Neural cell (in vitro differentiated cells): ENCODE results near the gene LTBP4.

ENCODE experiments used
- MXI1 ChIP-seq: fragments of 450-650 bp; conservative IDR thresholded peaks from 2 replicates; pipeline ENCODE4 v1.6.1; 2014; ENCODE audit warnings: antibody characterized with exemption, mild to moderate bottlenecking; ENCODE audit not compliant: poor library complexity, severe bottlenecking
- RAD21 ChIP-seq: fragments of 450-650 bp; conservative IDR thresholded peaks from 2 replicates; pipeline ENCODE4 v1.6.1; 2014; ENCODE audit warnings: antibody characterized with exemption, mild to moderate bottlenecking, moderate library complexity
- SMC3 ChIP-seq: fragments of 450-650 bp; conservative IDR thresholded peaks from 2 replicates; pipeline ENCODE4 v1.6.1; 2014; ENCODE audit warnings: antibody characterized with exemption, mild to moderate bottlenecking, moderate library complexity; ENCODE audit not compliant: poor library complexity
- TF ChIP-seq, protein P1 (sequence below): fragments of 450-650 bp; IDR thresholded peaks from 2 replicates; pipeline ENCODE4 v1.5.1; 2014; ENCODE audit warnings: antibody characterized with exemption, mild to moderate bottlenecking, moderate library complexity; ENCODE audit not compliant: poor library complexity, severe bottlenecking

DNA sequence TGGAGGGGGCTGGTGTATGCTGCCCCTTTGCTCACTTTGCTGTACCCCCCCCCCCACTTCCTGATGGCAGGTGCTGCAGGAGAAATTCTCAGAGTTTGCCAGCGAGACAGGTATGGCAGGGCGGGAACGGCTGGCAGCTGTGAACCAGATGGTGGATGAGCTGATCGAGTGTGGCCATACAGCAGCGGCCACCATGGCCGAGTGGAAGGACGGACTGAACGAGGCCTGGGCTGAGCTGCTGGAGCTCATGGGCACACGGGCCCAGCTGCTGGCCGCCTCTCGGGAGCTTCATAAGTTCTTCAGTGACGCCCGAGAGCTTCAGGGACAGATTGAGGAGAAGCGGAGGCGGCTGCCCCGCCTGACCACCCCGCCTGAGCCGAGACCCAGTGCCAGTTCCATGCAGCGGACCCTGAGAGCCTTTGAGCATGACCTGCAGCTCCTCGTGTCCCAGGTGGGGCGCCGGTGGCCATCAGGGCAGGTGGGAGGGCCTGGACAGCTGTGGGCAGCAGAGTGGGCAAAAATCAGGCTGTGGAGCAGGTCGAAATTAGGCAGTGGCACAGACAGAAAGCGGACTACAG is 44.1 kb upstream of the LTBP4 start:
- TF ChIP-seq, protein P1, sequence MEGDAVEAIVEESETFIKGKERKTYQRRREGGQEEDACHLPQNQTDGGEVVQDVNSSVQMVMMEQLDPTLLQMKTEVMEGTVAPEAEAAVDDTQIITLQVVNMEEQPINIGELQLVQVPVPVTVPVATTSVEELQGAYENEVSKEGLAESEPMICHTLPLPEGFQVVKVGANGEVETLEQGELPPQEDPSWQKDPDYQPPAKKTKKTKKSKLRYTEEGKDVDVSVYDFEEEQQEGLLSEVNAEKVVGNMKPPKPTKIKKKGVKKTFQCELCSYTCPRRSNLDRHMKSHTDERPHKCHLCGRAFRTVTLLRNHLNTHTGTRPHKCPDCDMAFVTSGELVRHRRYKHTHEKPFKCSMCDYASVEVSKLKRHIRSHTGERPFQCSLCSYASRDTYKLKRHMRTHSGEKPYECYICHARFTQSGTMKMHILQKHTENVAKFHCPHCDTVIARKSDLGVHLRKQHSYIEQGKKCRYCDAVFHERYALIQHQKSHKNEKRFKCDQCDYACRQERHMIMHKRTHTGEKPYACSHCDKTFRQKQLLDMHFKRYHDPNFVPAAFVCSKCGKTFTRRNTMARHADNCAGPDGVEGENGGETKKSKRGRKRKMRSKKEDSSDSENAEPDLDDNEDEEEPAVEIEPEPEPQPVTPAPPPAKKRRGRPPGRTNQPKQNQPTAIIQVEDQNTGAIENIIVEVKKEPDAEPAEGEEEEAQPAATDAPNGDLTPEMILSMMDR: no peak
- TF ChIP-seq SMC3 (no peak), RAD21 (no peak), MXI1 (no peak)
